Stimulated activated CD8-positive, alpha-beta memory T cell treated with anti-CD3 and anti-CD28 coated beads, Interleukin-15, amount 100 ng/mL, for 24 hours (primary cell): ENCODE data around the gene AP1S3.
"Not testable (repeated sequence)": the region's sequence is repeated elsewhere in the genome, so short reads cannot be mapped to it uniquely, and the experiment has no call there.

Experiments used
- DNase-seq: peaks from one replicate; pipeline ENCODE4 v3.0.0-alpha.2; 2020; ENCODE audit warnings: low read depth

The AP1S3 gene

GRCh38 chr2:223853425-223853837, 16.0 kb upstream of the AP1S3 start:
- no peak for DNase-seq

GRCh38 chr2:223852281-223852795, 15.0 kb upstream of the AP1S3 start:
- DNase-seq = no peak

- no peak for DNase-seq
Measured at GRCh38 chr2:223847410-223847809, 10.0 kb upstream of the AP1S3 start.

- no peak for DNase-seq
Measured at GRCh38 chr2:223846515-223846914, 9.1 kb upstream of the AP1S3 start.

GRCh38 chr2:223841436-223842190, 4.2 kb upstream of the AP1S3 start:
- no peak for DNase-seq

- no peak for DNase-seq
Measured at GRCh38 chr2:223835701-223836532, 1.5 kb downstream of the AP1S3 start.

GRCh38 chr2:223834431-223834830, 3.0 kb downstream of the AP1S3 start:
- no peak for DNase-seq

GRCh38 chr2:223832241-223832903, 5.0 kb downstream of the AP1S3 start:
- DNase-seq = no peak

GRCh38 chr2:223829128-223829527, 8.3 kb downstream of the AP1S3 start:
- DNase-seq = no peak

- no peak for DNase-seq
Measured at GRCh38 chr2:223828314-223828713, 9.1 kb downstream of the AP1S3 start.

GRCh38 chr2:223826995-223827394, 10.4 kb downstream of the AP1S3 start:
- DNase-seq = no peak

- no peak for DNase-seq
Measured at GRCh38 chr2:223824301-223824700, 13.1 kb downstream of the AP1S3 start.

GRCh38 chr2:223822818-223823217, 14.6 kb downstream of the AP1S3 start:
- DNase-seq = no peak

- DNase-seq = no peak
Measured at GRCh38 chr2:223820549-223820948, 16.8 kb downstream of the AP1S3 start.

GRCh38 chr2:223819891-223820290, 17.5 kb downstream of the AP1S3 start:
- no peak for DNase-seq

GRCh38 chr2:223815884-223816570, 21.4 kb downstream of the AP1S3 start:
- no peak for DNase-seq

- no peak for DNase-seq
Measured at GRCh38 chr2:223815186-223815883, 22.0 kb downstream of the AP1S3 start.

GRCh38 chr2:223814764-223815163, 22.6 kb downstream of the AP1S3 start:
- DNase-seq = not testable (repeated sequence)

- no peak for DNase-seq
Measured at GRCh38 chr2:223813329-223813728, 24.1 kb downstream of the AP1S3 start.

- no peak for DNase-seq
Measured at GRCh38 chr2:223811757-223812156, 25.6 kb downstream of the AP1S3 start.

GRCh38 chr2:223805008-223805407, 32.4 kb downstream of the AP1S3 start:
- no peak for DNase-seq
